ENCODE results near the gene COMT. TPM values are rescaled to one million over a fixed set of nuclear protein-coding genes. Genes with fewer than 3 reads are reported as not detected.

COMT gene
- total and polyA plus RNA-seq, 9 of the 15 experiments (the other 6 are each of a cell fraction or from before 2014, with no cell fraction given) = 12.5 to 351 (median 155) TPM

- TF ChIP-seq ZNF311 (CRISPR knock-in tag; IDR thresholded peaks at IDR 0.05) (no peak), PTBP1 (IDR thresholded peaks at IDR 0.05; ENCODE audit: low read depth, low read length) (no peak), ZNF764 (CRISPR knock-in tag; IDR thresholded peaks at IDR 0.05; ENCODE audit: low read depth) (no peak), GATAD2B (IDR thresholded peaks at IDR 0.05; ENCODE audit: borderline replicate concordance) (no peak), GATAD2A (IDR thresholded peaks at IDR 0.05) (no peak), RHOXF2B (CRISPR knock-in tag; conservative IDR thresholded peaks at IDR 0.05) (no peak), MYC (IDR thresholded peaks at IDR 0.05; ENCODE audit: low read depth, low read length) (no peak), MYC (CRISPR knock-in tag; IDR thresholded peaks at IDR 0.05; ENCODE audit: borderline replicate concordance, low read depth) (peak; percentile 62; the same call in 1 of the 2 replicates), NFE2L1 (tag; IDR thresholded peaks at IDR 0.05; ENCODE audit: borderline replicate concordance, low read depth) (no peak), PML (IDR thresholded peaks at IDR 0.05; ENCODE audit: low read length) (peak; percentile 28; the same call in 1 of the 2 replicates), MBD1 (CRISPR knock-in tag; IDR thresholded peaks at IDR 0.05) (no peak), ZNF639 (CRISPR knock-in tag; conservative IDR thresholded peaks at IDR 0.05 in 1 of 2, IDR thresholded peaks at IDR 0.05 in 1 of 2) (no peak), BCOR (IDR thresholded peaks at IDR 0.05) (no peak), NFE2 (IDR thresholded peaks at IDR 0.05; ENCODE audit: low read depth) (no peak), DEAF1 (CRISPR knock-in tag; IDR thresholded peaks at IDR 0.05) (no peak), ARID1B (IDR thresholded peaks at IDR 0.05) (no peak), PHB (CRISPR knock-in tag; IDR thresholded peaks at IDR 0.05) (peak; percentile 71), KDM5B (IDR thresholded peaks at IDR 0.05; ENCODE audit: insufficient replicate concordance, low read depth, low read length) (peak; percentile 39), RNF219 (CRISPR knock-in tag; IDR thresholded peaks at IDR 0.05) (0 out of 2 replicates have a peak, but pooled peaks have one; percentile 29), ETS1 (conservative IDR thresholded peaks at IDR 0.05; ENCODE audit: control insufficient read depth, low read depth, low read length) (peak; percentile 48), ZNF436 (CRISPR knock-in tag; IDR thresholded peaks at IDR 0.05) (no peak)
Observed at GRCh38 chr22:19973551-19974267, 32.1 kb downstream of the COMT start (continued).
